H1 (cell line): ENCODE data around the gene ZBTB42. TPM values are rescaled to one million over a fixed set of nuclear protein-coding genes. Genes with fewer than 3 reads are reported as not detected.
"Not testable (repeated sequence)": the region's sequence is repeated elsewhere in the genome, so short reads cannot be mapped to it uniquely, and the experiment has no call there.

Experiments used
- CTCF ChIA-PET: fragments of 300-600 bp; sonication (Branson Sonifier 250); formaldehyde crosslinking; loops from one replicate; lab custom pipeline; 2021; ENCODE audit not compliant: partially characterized antibody; lab: Charles Lee
- POLR2A ChIA-PET: fragments of 300-600 bp; sonication (Branson Sonifier 250); formaldehyde crosslinking; loops from one replicate; lab custom pipeline; 2021; ENCODE audit warnings: inconsistent platforms; ENCODE audit not compliant: partially characterized antibody; lab: Charles Lee
- DNase-seq, 2 experiments: peaks; one replicate each; pipeline versions ENCODE4 v3.0.0 to v3.0.0-alpha.2; 2010 to 2022; ENCODE audit warnings: low spot score in 2 of 2, low read depth in 1 of 2, mixed read lengths in 1 of 2
- FAIRE-seq: peaks from 2 replicates; lab custom pipeline; 2011; peaks lifted over from hg19 to GRCh38; lab: Jason Lieb, UNC
- H2AFZ ChIP-seq: 2 replicates; pipeline ENCODE4 v1.8.1; 2012; ENCODE audit warnings: low read length, inconsistent platforms
- H2AK5ac ChIP-seq: 2 replicates; pipeline ENCODE4 v1.6.1; 2013; ENCODE audit warnings: low read depth, low read length
- H2BK120ac ChIP-seq: replicated peaks from 2 replicates; pipeline ENCODE3; 2013; ENCODE audit warnings: low read depth, low read length, inconsistent platforms
- H2BK12ac ChIP-seq: 2 replicates; pipeline ENCODE4 v1.6.1; 2013; ENCODE audit warnings: low read depth, low read length
- H2BK15ac ChIP-seq: 2 replicates; pipeline ENCODE4 v1.6.1; 2013; ENCODE audit warnings: low read length
- H2BK20ac ChIP-seq: 2 replicates; pipeline ENCODE4 v1.6.1; 2013; ENCODE audit warnings: low read length
- H2BK5ac ChIP-seq: 2 replicates; pipeline ENCODE4 v1.6.1; 2013; ENCODE audit warnings: low read depth, low read length
- H3K14ac ChIP-seq: 2 replicates; pipeline ENCODE4 v1.6.1; 2013; ENCODE audit warnings: inconsistent platforms; ENCODE audit not compliant: insufficient read length
- H3K18ac ChIP-seq: 2 replicates; pipeline ENCODE4 v1.6.1; 2013; ENCODE audit warnings: low read length; ENCODE audit errors: extremely low read depth
- H3K23ac ChIP-seq: 2 replicates; pipeline ENCODE4 v1.6.1; 2013; ENCODE audit warnings: inconsistent platforms; ENCODE audit not compliant: insufficient read length
- H3K23me2 ChIP-seq: 2 replicates; pipeline ENCODE4 v1.6.1; 2013; ENCODE audit warnings: low read depth, low read length
- H3K27ac ChIP-seq: 2 replicates; pipeline ENCODE4 v1.6.1; 2011; ENCODE audit warnings: low read depth, low read length, inconsistent platforms
- H3K27me3 ChIP-seq, 4 experiments: replicated peaks in 1 of 4; 1 replicate in 1 of 4; 2 replicates in 3 of 4; pipeline versions ENCODE4 v1.6.1 to v1.8.1; 2011 to 2013; ENCODE audit warnings: low read length in 3 of 4, mild to moderate bottlenecking in 3 of 4, inconsistent platforms in 2 of 4, mixed read lengths in 2 of 4, moderate library complexity in 1 of 4; ENCODE audit not compliant: control insufficient read depth in 3 of 4, insufficient read depth in 3 of 4; ENCODE audit errors: extremely low read depth in 1 of 4
- H3K36me3 ChIP-seq, 4 experiments: 2 replicates each; pipeline versions ENCODE4 v1.6.1 to v1.8.1; 2011 to 2013; ENCODE audit warnings: mild to moderate bottlenecking in 4 of 4, low read length in 3 of 4, moderate library complexity in 2 of 4, control low read depth in 1 of 4, inconsistent platforms in 1 of 4; ENCODE audit not compliant: insufficient read depth in 4 of 4, control insufficient read depth in 2 of 4
- H3K4ac ChIP-seq: replicated peaks from 2 replicates; pipeline ENCODE3; 2013; ENCODE audit warnings: low read length, low read depth, mixed read lengths, inconsistent platforms; ENCODE audit not compliant: insufficient read length
- H3K4me1 ChIP-seq, 4 experiments: replicated peaks in 1 of 4; 1 replicate in 1 of 4; 2 replicates in 3 of 4; pipeline versions ENCODE4 v1.6.1 to v1.8.1; 2011 to 2013; ENCODE audit warnings: low read length in 3 of 4, inconsistent platforms in 2 of 4, mixed read lengths in 1 of 4; ENCODE audit not compliant: insufficient read depth in 4 of 4, control insufficient read depth in 3 of 4
- H3K4me2 ChIP-seq, 2 experiments: 2 replicates each; pipeline versions ENCODE4 v1.6.1 to v1.8.1; 2011 to 2013; ENCODE audit warnings: low read depth in 2 of 2, low read length in 2 of 2, control low read depth in 1 of 2, inconsistent platforms in 1 of 2, mild to moderate bottlenecking in 1 of 2; ENCODE audit not compliant: insufficient read depth in 1 of 2
- H3K4me3 ChIP-seq, 4 experiments: fragments of 200-600, 300-600 bp in 1 of 4; sonication (generic), shearing (Covaris generic), sonication (Bioruptor Twin) in 1 of 4; 2 replicates each; pipeline versions ENCODE4 v1.5.1 to v1.8.1; 2011 to 2016; ENCODE audit warnings: low read length in 4 of 4, low read depth in 3 of 4, control low read depth in 2 of 4, inconsistent platforms in 2 of 4, mild to moderate bottlenecking in 2 of 4, mixed read lengths in 1 of 4, moderate library complexity in 1 of 4; ENCODE audit not compliant: insufficient read depth in 2 of 4; ENCODE audit errors: extremely low read depth in 1 of 4
- H3K56ac ChIP-seq: replicated peaks from 2 replicates; pipeline ENCODE3; 2013; ENCODE audit warnings: low read depth, mild to moderate bottlenecking, mixed read lengths, low read length, inconsistent platforms; ENCODE audit not compliant: insufficient read length
- H3K79me1 ChIP-seq: 2 replicates; pipeline ENCODE4 v1.6.1; 2013; ENCODE audit warnings: low read depth, low read length, control low read depth
- H3K79me2 ChIP-seq, 2 experiments: 2 replicates each; pipeline versions ENCODE4 v1.6.1 to v1.8.1; 2012 to 2013; ENCODE audit warnings: low read length in 2 of 2, mild to moderate bottlenecking in 2 of 2, inconsistent platforms in 1 of 2; ENCODE audit not compliant: insufficient read depth in 2 of 2, control insufficient read depth in 1 of 2
- H3K9ac ChIP-seq, 4 experiments: replicated peaks in 1 of 4; 1 replicate in 1 of 4; 2 replicates in 3 of 4; pipeline versions ENCODE4 v1.6.1 to v1.8.1; 2011 to 2013; ENCODE audit warnings: low read depth in 3 of 4, low read length in 3 of 4, control low read depth in 2 of 4, mild to moderate bottlenecking in 2 of 4, moderate library complexity in 2 of 4, inconsistent platforms in 1 of 4; ENCODE audit errors: extremely low read depth in 1 of 4
- H3K9me3 ChIP-seq, 2 experiments: 2 replicates each; pipeline versions ENCODE4 v1.6.1 to v1.8.1; 2012 to 2013; ENCODE audit warnings: mild to moderate bottlenecking in 2 of 2, moderate library complexity in 2 of 2, control low read depth in 1 of 2, inconsistent platforms in 1 of 2, low read depth in 1 of 2, low read length in 1 of 2, mixed read lengths in 1 of 2; ENCODE audit not compliant: insufficient read depth in 2 of 2
- H4K20me1 ChIP-seq, 2 experiments: replicated peaks in 1 of 2; 2 replicates each; pipeline versions ENCODE3 to v1.8.1; 2011 to 2013; ENCODE audit warnings: inconsistent platforms in 2 of 2, low read length in 2 of 2, mild to moderate bottlenecking in 1 of 2; ENCODE audit not compliant: insufficient read depth in 2 of 2, control insufficient read depth in 1 of 2
- H4K5ac ChIP-seq: 2 replicates; pipeline ENCODE4 v1.6.1; 2013; ENCODE audit warnings: low read length, low read depth, mixed read lengths, inconsistent platforms; ENCODE audit not compliant: insufficient read length
- H4K8ac ChIP-seq: 2 replicates; pipeline ENCODE4 v1.8.0; 2013; ENCODE audit warnings: mild to moderate bottlenecking, moderate library complexity, low read length, inconsistent platforms; ENCODE audit not compliant: insufficient read depth; ENCODE audit errors: extremely low read depth
- H4K91ac ChIP-seq: replicated peaks from 2 replicates; pipeline ENCODE3; 2013; ENCODE audit warnings: low read length, mixed read lengths, inconsistent platforms; ENCODE audit not compliant: insufficient read length
- WGBS, 2 experiments: shearing (Covaris generic) in 1 of 2; methylation state at CpG; one replicate each; pipeline versions ENCODE4 v1.1.6 to v1.1.7; 2013 to 2015; ENCODE audit warnings: low lambda C conversion rate in 2 of 2, mixed read lengths in 2 of 2, inconsistent platforms in 1 of 2, low coverage in 1 of 2, missing lambda C conversion rate in 1 of 2; ENCODE audit not compliant: insufficient replicate concordance in 2 of 2, insufficient coverage in 1 of 2, insufficient read length in 1 of 2; ENCODE audit errors: extremely low coverage in 1 of 2, missing lambda C conversion rate in 1 of 2; 5-methylcytosine and 5-hydroxymethylcytosine counted together
- polyA plus RNA-seq, 7 experiments: library from polyadenylated mRNA; depleted of rRNA in 3 of 7; stranded (reverse) in 5 of 7; unstranded in 2 of 7; fragments of >200 nt in 5 of 7; fragments of 200-250 nt in 2 of 7; gene quantifications; 1 replicate in 5 of 7; 2 replicates in 1 of 7; 4 replicates in 1 of 7; pipeline versions ENCODE4 v1.2.1 to v1.2.3, GENCODE V29; 2011 to 2013; ENCODE audit warnings: missing spikeins in 2 of 7, mixed read lengths in 2 of 7
- total RNA-seq: library from RNA; stranded (reverse); fragmentation: NEBNext Ultra II Directional; extraction: Animal tissue kit (Norgen Biotek cat#: 25700); gene quantifications from 2 replicates; pipeline ENCODE4 v1.2.1, GENCODE V29; 2021

ZBTB42 gene
- total and polyA plus RNA-seq, 2 of the 8 experiments (the other 6 are each of a cell fraction or from before 2014, with no cell fraction given): 2.8 to 3.1 TPM

GRCh38 chr14:104836171-104836935 lies 35.5 kb downstream of the ZBTB42 start:
- not testable (repeated sequence) for H3K23me2 ChIP-seq
- CTCF ChIA-PET: interaction anchor here (1.5 kb wide), 1 partner anchor 8 kb away, joined by 5 read pairs; no protein-coding TSS in a partner anchor
- WGBS, 2 experiments: 85% methylated on average over 9 of the region's 41 CpGs; no CpG with 5 or more reads in 1 of the 2 experiments

More at GRCh38 chr14:104836171-104836935, 35.5 kb downstream of the ZBTB42 start:
- not testable (repeated sequence) for DNase-seq, H3K79me2 ChIP-seq, H2BK120ac ChIP-seq, H2BK15ac ChIP-seq, H3K4me3 ChIP-seq, H4K5ac ChIP-seq, H3K4me1 ChIP-seq, H3K23ac ChIP-seq, H2BK20ac ChIP-seq, H3K4ac ChIP-seq, H3K27ac ChIP-seq, H3K9ac ChIP-seq, H3K56ac ChIP-seq, H3K36me3 ChIP-seq, H4K20me1 ChIP-seq, H3K9me3 ChIP-seq, H2BK5ac ChIP-seq, H3K4me2 ChIP-seq, H2BK12ac ChIP-seq, H3K18ac ChIP-seq, H3K79me1 ChIP-seq, H4K8ac ChIP-seq, H3K27me3 ChIP-seq, H4K91ac ChIP-seq, FAIRE-seq, H2AFZ ChIP-seq, H3K14ac ChIP-seq, H2AK5ac ChIP-seq
- POLR2A ChIA-PET: interaction anchor here (0.6 kb wide), 1 partner anchor 21 kb away, joined by 3 read pairs; no protein-coding TSS in a partner anchor
